ENCODE data around the gene IL13RA2.

Gene IL13RA2, protein sequence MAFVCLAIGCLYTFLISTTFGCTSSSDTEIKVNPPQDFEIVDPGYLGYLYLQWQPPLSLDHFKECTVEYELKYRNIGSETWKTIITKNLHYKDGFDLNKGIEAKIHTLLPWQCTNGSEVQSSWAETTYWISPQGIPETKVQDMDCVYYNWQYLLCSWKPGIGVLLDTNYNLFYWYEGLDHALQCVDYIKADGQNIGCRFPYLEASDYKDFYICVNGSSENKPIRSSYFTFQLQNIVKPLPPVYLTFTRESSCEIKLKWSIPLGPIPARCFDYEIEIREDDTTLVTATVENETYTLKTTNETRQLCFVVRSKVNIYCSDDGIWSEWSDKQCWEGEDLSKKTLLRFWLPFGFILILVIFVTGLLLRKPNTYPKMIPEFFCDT

DNA sequence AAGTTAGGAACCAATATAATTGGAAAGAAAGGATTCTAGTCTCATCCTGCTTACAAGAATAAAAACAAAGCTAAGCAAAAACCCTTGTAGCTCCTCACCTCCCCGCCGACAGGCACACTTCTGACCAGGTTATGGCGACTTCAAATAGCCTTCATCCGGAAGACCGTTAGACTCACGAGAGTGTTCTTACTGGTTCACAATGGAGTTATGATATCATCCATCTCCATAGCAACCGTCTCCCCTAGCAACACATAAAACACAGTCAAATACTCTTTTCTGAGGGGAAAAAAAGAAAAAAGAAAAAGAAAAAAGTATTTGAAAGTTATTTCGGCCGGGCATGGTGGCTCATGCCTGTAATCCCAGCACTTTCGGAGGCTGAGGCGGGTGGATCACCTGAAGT, at the start of gene IL13RA2:
TSS of gene IL13RA2 (minus strand) at position 162 of the 400 bp plus-strand sequence. CDS start 347 bp downstream, outside the sequence.
- H3K4me3 ChIP-seq (ENCODE audit: low read length), result no peak within 1 kb of the TSS
- no peak for DNase-seq (ENCODE audit: low read depth)
- TF ChIP-seq, protein P1, sequence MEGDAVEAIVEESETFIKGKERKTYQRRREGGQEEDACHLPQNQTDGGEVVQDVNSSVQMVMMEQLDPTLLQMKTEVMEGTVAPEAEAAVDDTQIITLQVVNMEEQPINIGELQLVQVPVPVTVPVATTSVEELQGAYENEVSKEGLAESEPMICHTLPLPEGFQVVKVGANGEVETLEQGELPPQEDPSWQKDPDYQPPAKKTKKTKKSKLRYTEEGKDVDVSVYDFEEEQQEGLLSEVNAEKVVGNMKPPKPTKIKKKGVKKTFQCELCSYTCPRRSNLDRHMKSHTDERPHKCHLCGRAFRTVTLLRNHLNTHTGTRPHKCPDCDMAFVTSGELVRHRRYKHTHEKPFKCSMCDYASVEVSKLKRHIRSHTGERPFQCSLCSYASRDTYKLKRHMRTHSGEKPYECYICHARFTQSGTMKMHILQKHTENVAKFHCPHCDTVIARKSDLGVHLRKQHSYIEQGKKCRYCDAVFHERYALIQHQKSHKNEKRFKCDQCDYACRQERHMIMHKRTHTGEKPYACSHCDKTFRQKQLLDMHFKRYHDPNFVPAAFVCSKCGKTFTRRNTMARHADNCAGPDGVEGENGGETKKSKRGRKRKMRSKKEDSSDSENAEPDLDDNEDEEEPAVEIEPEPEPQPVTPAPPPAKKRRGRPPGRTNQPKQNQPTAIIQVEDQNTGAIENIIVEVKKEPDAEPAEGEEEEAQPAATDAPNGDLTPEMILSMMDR (conservative IDR thresholded peaks at IDR 0.05; ENCODE audit: low read depth, low read length), result no peak

GRCh38 chrX:115065304-115065703, 47.9 kb upstream of the IL13RA2 start:
- no peak for DNase-seq (ENCODE audit: low read depth)
- no peak overlapping the region for H3K4me3 ChIP-seq (ENCODE audit: low read length)
- TF ChIP-seq, protein P1 (conservative IDR thresholded peaks at IDR 0.05; ENCODE audit: low read depth, low read length), result no peak

DNA sequence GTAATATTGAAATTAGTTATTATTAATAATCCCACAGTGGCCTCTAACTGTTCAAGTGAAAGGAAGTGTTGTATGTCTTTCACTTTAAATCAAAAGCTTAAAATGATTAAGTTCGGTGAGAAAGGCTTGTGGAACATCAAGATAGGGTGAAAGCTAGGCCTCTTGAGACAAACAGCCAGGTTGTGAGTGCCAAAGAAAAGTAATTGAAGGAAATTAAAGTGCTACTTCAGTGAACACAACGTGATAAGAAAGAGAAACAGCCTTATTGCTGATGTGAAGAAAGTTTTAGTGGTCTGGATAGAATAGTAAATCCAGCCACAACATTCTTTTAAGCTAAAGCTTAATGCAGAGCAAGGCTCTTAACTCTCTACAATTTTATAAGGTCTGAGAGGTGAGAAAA, 42.6 kb upstream of the IL13RA2 start:
- DNase-seq (ENCODE audit: low read depth), result no peak
- no peak overlapping the region for H3K4me3 ChIP-seq (ENCODE audit: low read length)
- TF ChIP-seq, protein P1 (conservative IDR thresholded peaks at IDR 0.05; ENCODE audit: low read depth, low read length), result no peak

- DNase-seq (ENCODE audit: low read depth), result no peak
- TF ChIP-seq, protein P1 (conservative IDR thresholded peaks at IDR 0.05; ENCODE audit: low read depth, low read length), result no peak
- no peak overlapping the region for H3K4me3 ChIP-seq (ENCODE audit: low read length)
These were observed 40.9 kb upstream of the IL13RA2 start for GRCh38 chrX:115058276-115058675.

GRCh38 chrX:115054876-115055275, 37.5 kb upstream of the IL13RA2 start:
- no peak for DNase-seq (ENCODE audit: low read depth)
- H3K4me3 ChIP-seq (ENCODE audit: low read length), result no peak overlapping the region
- TF ChIP-seq, protein P1 (conservative IDR thresholded peaks at IDR 0.05; ENCODE audit: low read depth, low read length), result no peak

DNA sequence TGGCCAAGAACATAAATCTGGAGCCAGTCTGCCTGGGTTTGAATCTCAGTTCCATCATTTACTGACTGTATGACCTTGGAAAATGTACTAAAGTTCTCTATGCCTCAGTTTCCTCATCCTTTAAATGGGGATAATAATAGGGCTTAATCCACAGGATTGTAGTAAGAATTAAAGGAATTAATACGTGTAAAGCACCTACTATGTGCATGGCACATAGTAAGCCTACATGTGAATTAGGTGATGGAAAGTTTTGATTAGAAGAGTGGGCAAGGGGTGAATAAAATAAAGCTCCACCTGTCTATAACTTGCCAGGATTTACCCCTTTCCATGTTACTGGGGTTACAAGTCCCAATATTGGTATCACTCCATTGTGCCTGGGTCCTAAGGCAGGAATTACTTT, 35.8 kb upstream of the IL13RA2 start:
- TF ChIP-seq, protein P1 (conservative IDR thresholded peaks at IDR 0.05; ENCODE audit: low read depth, low read length), result no peak
- no peak overlapping the region for H3K4me3 ChIP-seq (ENCODE audit: low read length)
- DNase-seq (ENCODE audit: low read depth), result no peak

- TF ChIP-seq, protein P1 (conservative IDR thresholded peaks at IDR 0.05; ENCODE audit: low read depth, low read length), result no peak
- H3K4me3 ChIP-seq (ENCODE audit: low read length), result no peak overlapping the region
- no peak for DNase-seq (ENCODE audit: low read depth)
These were observed 30.3 kb upstream of the IL13RA2 start for GRCh38 chrX:115047715-115048114.

Data from retinal pigment epithelial cell (primary cell).